PC-9 (cell line): ENCODE results near the gene KCNIP1. TPM values are rescaled to one million over a fixed set of nuclear protein-coding genes. Genes with fewer than 3 reads are reported as not detected.

Experiments
- BruUV-seq: library from RNA; stranded (reverse); fragments of 400-500 nt; replicated peaks from 2 replicates; lab custom pipeline; 2021; lab: Mats Ljungman, UMichigan
- CTCF ChIA-PET: fragments of 300-600 bp; sonication (Branson Sonifier 250); formaldehyde crosslinking; loops from one replicate; lab custom pipeline; 2022; ENCODE audit warnings: antibody characterized with exemption; lab: Charles Lee
- POLR2A ChIA-PET: fragments of 300-600 bp; sonication (Branson Sonifier 250); formaldehyde crosslinking; loops from one replicate; lab custom pipeline; 2022; ENCODE audit warnings: antibody characterized with exemption; ENCODE audit not compliant: unreplicated experiment; lab: Charles Lee
- DNase-seq, 2 experiments: peaks; one replicate each; pipeline versions ENCODE4 v3.0.0 to v3.0.0-alpha.2; 2015 to 2022; ENCODE audit warnings: mixed read lengths in 1 of 2
- H2AFZ ChIP-seq: fragments of 200-600 bp; sonication (generic); 2 replicates; pipeline ENCODE4 v1.8.1; 2017; ENCODE audit warnings: antibody characterized with exemption
- H3F3A ChIP-seq: fragments of 200-600 bp; sonication (generic); 2 replicates; pipeline ENCODE4 v1.8.1; 2017; ENCODE audit warnings: antibody characterized with exemption, mild to moderate bottlenecking, low read depth; ENCODE audit not compliant: insufficient read depth
- H3K27ac ChIP-seq: fragments of 200-600 bp; sonication (generic); 2 replicates; pipeline ENCODE4 v1.6.1; 2016; ENCODE audit warnings: mixed run types
- H3K27me3 ChIP-seq: fragments of 200-600 bp; sonication (generic); 2 replicates; pipeline ENCODE4 v1.6.1; 2016; ENCODE audit warnings: low read depth, mixed run types; ENCODE audit not compliant: insufficient read depth
- H3K36me3 ChIP-seq: fragments of 200-600 bp; sonication (generic); 2 replicates; pipeline ENCODE4 v1.6.1; 2016; ENCODE audit warnings: low read depth, mixed run types
- H3K4me1 ChIP-seq: fragments of 200-600 bp; sonication (generic); replicated peaks from 2 replicates; pipeline ENCODE4 v1.6.1; 2016; ENCODE audit warnings: mixed run types; ENCODE audit not compliant: insufficient read depth
- H3K4me2 ChIP-seq: fragments of 200-600 bp; sonication (generic); 2 replicates; pipeline ENCODE4 v1.6.1; 2017; ENCODE audit warnings: mixed run types
- H3K4me3 ChIP-seq: fragments of 200-600 bp; sonication (generic); 2 replicates; pipeline ENCODE4 v1.6.1; 2016; ENCODE audit warnings: mixed run types
- H3K79me2 ChIP-seq: fragments of 200-600 bp; sonication (generic); 2 replicates; pipeline ENCODE4 v1.6.1; 2017; ENCODE audit warnings: low read depth, mixed run types
- H3K9me2 ChIP-seq: fragments of 200-600 bp; sonication (generic); 2 replicates; pipeline ENCODE4 v1.8.1; 2017; ENCODE audit warnings: mild to moderate bottlenecking; ENCODE audit not compliant: insufficient read depth
- H3K9me3 ChIP-seq: fragments of 200-600 bp; sonication (generic); 2 replicates; pipeline ENCODE4 v1.8.1; 2016; ENCODE audit warnings: low read depth; ENCODE audit not compliant: insufficient read depth
- H4K20me1 ChIP-seq: fragments of 200-600 bp; sonication (generic); 2 replicates; pipeline ENCODE4 v1.8.1; 2017; ENCODE audit not compliant: insufficient read depth
- EZH2 ChIP-seq: fragments of 200-600 bp; sonication (generic); IDR thresholded peaks from 2 replicates; pipeline ENCODE4 v1.8.0; 2017; ENCODE audit warnings: antibody characterized with exemption, low read depth
- intact Hi-C: fragments of 100-400 bp; cut with micrococcal nuclease; formaldehyde crosslinking; loops from one replicate; pipeline ENCODE4 v1.10.0; 2022; ENCODE audit not compliant: unreplicated experiment
- total RNA-seq: library from RNA; stranded (reverse); gene quantifications from 2 replicates; pipeline ENCODE4 v1.2.3, GENCODE V29; 2021
- TF ChIP-seq, protein P1 (sequence below): fragments of 200-600 bp; sonication (generic); conservative IDR thresholded peaks from 2 replicates; pipeline ENCODE4 v1.6.1; 2017; ENCODE audit warnings: mixed run types, antibody characterized with exemption, mild to moderate bottlenecking, moderate library complexity

The KCNIP1 gene
- total RNA-seq, 1 experiment from 2014 or later: not detected

DNA sequence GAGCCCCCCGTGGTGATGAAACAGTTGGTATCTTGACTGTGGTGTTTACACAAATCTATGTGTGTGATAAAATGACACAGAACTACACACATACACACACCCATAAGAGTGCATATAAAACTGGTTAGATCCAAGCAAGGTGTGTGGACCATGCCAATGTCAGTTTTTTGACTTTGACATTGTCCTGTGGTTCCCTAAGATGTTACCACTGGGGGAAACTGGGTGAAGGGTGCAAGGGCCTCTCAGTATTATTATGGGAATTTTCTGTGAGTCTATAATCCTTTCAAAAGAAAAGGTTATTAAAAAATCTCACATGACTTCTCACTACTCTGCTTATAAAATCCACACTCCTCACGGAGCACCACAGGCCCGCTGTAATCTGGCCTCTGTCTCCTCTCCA is 13.4 kb upstream of the KCNIP1 start:
- H3K9me3 ChIP-seq: no peaks in the 10 kb centered on the region
- no peak overlapping the region for H3K4me3 ChIP-seq
- H3K4me2 ChIP-seq: peak overlapping the region; percentile 37
- TF ChIP-seq, protein P1, sequence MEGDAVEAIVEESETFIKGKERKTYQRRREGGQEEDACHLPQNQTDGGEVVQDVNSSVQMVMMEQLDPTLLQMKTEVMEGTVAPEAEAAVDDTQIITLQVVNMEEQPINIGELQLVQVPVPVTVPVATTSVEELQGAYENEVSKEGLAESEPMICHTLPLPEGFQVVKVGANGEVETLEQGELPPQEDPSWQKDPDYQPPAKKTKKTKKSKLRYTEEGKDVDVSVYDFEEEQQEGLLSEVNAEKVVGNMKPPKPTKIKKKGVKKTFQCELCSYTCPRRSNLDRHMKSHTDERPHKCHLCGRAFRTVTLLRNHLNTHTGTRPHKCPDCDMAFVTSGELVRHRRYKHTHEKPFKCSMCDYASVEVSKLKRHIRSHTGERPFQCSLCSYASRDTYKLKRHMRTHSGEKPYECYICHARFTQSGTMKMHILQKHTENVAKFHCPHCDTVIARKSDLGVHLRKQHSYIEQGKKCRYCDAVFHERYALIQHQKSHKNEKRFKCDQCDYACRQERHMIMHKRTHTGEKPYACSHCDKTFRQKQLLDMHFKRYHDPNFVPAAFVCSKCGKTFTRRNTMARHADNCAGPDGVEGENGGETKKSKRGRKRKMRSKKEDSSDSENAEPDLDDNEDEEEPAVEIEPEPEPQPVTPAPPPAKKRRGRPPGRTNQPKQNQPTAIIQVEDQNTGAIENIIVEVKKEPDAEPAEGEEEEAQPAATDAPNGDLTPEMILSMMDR: no peak
- TF ChIP-seq EZH2: no peak
- H3K79me2 ChIP-seq: no peaks in the 10 kb centered on the region
- ChIA-PET CTCF (no interaction called here), POLR2A (no interaction called here)
- no peak for DNase-seq
- no peaks in the 10 kb centered on the region for H4K20me1 ChIP-seq
- no TSS peak for BruUV-seq
- no peaks in the 10 kb centered on the region for H3K9me2 ChIP-seq
- intact Hi-C loops: no loop called here
- peak overlapping the region; percentile 34; the same call in 1 of the 2 replicates for H3K27ac ChIP-seq
- peaks cover 7% of the 10 kb centered on the region; the same call in 1 of the 2 replicates for H3F3A ChIP-seq
- no peaks in the 10 kb centered on the region; the same call in 1 of the 2 replicates for H3K27me3 ChIP-seq
- H2AFZ ChIP-seq: no peak overlapping the region
- peaks cover 18% of the 10 kb centered on the region for H3K4me1 ChIP-seq
- no peaks in the 10 kb centered on the region for H3K36me3 ChIP-seq

DNA sequence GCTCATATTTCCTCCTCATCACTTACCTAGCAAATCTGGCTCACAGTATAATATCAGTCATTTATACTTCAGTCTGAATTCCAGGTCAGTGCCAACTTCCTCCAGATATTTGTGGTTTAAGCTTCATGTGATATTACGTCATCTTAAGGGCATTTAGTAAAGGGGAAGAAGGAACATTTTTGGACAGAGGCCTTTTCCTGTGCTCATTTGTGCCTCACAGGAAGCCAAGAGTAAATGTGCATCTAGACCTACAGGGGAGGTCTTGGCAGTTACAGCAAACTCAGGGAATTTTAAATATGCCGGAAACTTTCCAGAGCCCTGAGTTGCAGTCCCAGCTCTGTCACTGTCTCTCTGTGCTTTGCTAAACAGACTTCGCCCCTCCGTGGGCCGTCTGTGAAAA is 12.3 kb upstream of the KCNIP1 start:
- intact Hi-C loops: no loop called here
- Histone ChIP-seq H3K36me3 (no peaks in the 10 kb centered on the region), H3K4me3 (no peak overlapping the region), H3F3A (peaks cover 7% of the 10 kb centered on the region; the same call in 1 of the 2 replicates), H3K79me2 (no peaks in the 10 kb centered on the region), H3K4me1 (peaks cover 18% of the 10 kb centered on the region), H3K27ac (peak overlapping the region; percentile 33; the same call in 1 of the 2 replicates), H4K20me1 (no peaks in the 10 kb centered on the region), H3K9me2 (no peaks in the 10 kb centered on the region), H3K4me2 (peak overlapping the region; percentile 37), H3K9me3 (no peaks in the 10 kb centered on the region), H3K27me3 (peaks cover 9% of the 10 kb centered on the region; the same call in 1 of the 2 replicates), H2AFZ (no peak overlapping the region)
- ChIA-PET CTCF (no interaction called here), POLR2A (no interaction called here)
- TF ChIP-seq, protein P1: no peak
- TF ChIP-seq EZH2: no peak
- peak in 1 of 2 experiments; percentile 91 for DNase-seq
- no TSS peak for BruUV-seq

DNA sequence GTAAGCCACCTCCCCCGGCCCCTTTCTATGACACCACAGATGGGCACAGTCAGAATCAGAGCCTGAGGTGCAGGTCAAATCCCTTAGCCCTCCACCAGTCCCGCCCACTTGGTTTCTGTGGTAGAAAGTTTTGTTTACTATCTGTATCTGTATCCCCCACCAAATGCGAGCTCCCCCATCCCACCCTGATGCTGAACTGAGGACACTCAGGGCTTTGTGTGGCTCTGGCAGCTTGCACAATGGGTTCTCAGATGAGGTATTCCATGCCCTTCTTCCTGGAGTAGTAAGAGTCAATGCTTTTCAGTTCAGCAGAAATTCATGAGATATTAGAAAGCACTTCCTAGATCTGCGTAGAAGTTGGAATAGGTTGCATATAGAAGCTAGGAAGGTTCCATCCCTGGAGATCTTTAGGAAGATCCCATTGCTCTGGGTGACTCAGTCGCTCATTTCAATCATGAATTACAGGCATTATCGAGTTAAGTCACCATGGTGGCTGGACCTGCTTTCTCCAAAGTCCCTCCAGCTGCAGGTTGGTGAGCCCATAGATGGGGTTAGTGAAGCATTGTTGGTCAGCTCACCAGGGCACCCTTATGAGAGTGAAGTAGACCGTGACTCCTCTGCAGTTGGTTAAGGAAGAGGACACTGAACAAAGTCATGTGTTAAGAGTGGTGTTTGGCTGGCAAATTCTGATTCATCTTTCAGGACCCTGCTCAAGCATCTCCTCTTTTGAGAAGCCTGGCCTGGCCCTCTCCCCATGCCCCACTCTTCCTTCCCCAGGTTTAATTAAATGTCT is 10.6 kb upstream of the KCNIP1 start:
- H4K20me1 ChIP-seq: no peaks in the 10 kb centered on the region
- no peak overlapping the region for H2AFZ ChIP-seq
- BruUV-seq: no TSS peak
- no peaks in the 10 kb centered on the region for H3K9me2 ChIP-seq
- H3K36me3 ChIP-seq: no peaks in the 10 kb centered on the region
- intact Hi-C loops: no loop called here
- H3F3A ChIP-seq: peaks cover 7% of the 10 kb centered on the region; the same call in 1 of the 2 replicates
- no peak for DNase-seq
- H3K27me3 ChIP-seq: peaks cover 11% of the 10 kb centered on the region; the same call in 1 of the 2 replicates
- H3K9me3 ChIP-seq: no peaks in the 10 kb centered on the region
- ChIA-PET CTCF (no interaction called here), POLR2A (no interaction called here)
- H3K79me2 ChIP-seq: no peaks in the 10 kb centered on the region
- H3K4me3 ChIP-seq: no peak overlapping the region
- TF ChIP-seq EZH2: no peak
- TF ChIP-seq, protein P1: no peak
- H3K4me2 ChIP-seq: no peak overlapping the region
- H3K4me1 ChIP-seq: peaks cover 18% of the 10 kb centered on the region
- no peak overlapping the region for H3K27ac ChIP-seq
